ENCODE results near the gene NR2E1. TPM values are rescaled to one million over a fixed set of nuclear protein-coding genes. Genes with fewer than 3 reads are reported as not detected.

NR2E1 gene
- total and polyA plus RNA-seq, 2 of the 13 experiments (the other 11 are each of a cell fraction or from before 2014, with no cell fraction given): not detected

- peaks cover 3 to 56% of the 10 kb centered on the region in 2 experiments; a peak in 3 of 5 replicates for H3K27me3 ChIP-seq (ENCODE audit: control insufficient read depth in 1 of 2, insufficient read depth in 2 of 2, low read length in 2 of 2)
- H3K36me3 ChIP-seq (replicated peaks in 1 of 2; ENCODE audit: control insufficient read depth in 1 of 2, insufficient read depth in 2 of 2, low read length in 2 of 2): no peaks in the 10 kb centered on the region
- peak overlapping the region; percentile 60 for H2AFZ ChIP-seq (ENCODE audit: low read length)
- no peak for TF ChIP-seq ZNF737 (CRISPR knock-in tag; IDR thresholded peaks at IDR 0.05; ENCODE audit: borderline replicate concordance)
- TF ChIP-seq ZNF792 (CRISPR knock-in tag; IDR thresholded peaks at IDR 0.05): no peak
- TF ChIP-seq MIER3 (CRISPR knock-in tag; IDR thresholded peaks at IDR 0.05; ENCODE audit: borderline replicate concordance): no peak
- 0 out of 2 replicates have a peak, but pooled peaks have one; percentile 3 for TF ChIP-seq ZNF687 (CRISPR knock-in tag; IDR thresholded peaks at IDR 0.05)
- TF ChIP-seq ZNF670 (CRISPR knock-in tag; IDR thresholded peaks at IDR 0.05; ENCODE audit: borderline replicate concordance): no peak
- no peak for TF ChIP-seq RXRB (CRISPR knock-in tag; IDR thresholded peaks at IDR 0.05; ENCODE audit: borderline replicate concordance)
- TF ChIP-seq SALL1 (CRISPR knock-in tag; IDR thresholded peaks at IDR 0.05): no peak
- no peak for TF ChIP-seq SUZ12 (IDR thresholded peaks at IDR 0.05; ENCODE audit: low read depth, low read length)
- no peak for TF ChIP-seq ASH2L (IDR thresholded peaks at IDR 0.05; ENCODE audit: insufficient read length, low read depth, low read length)
- no peak for TF ChIP-seq ZNF264 (CRISPR knock-in tag; IDR thresholded peaks at IDR 0.05)
- no peak for TF ChIP-seq TARDBP (CRISPR knock-in tag; IDR thresholded peaks at IDR 0.05)
- TF ChIP-seq ZNF761 (CRISPR knock-in tag; conservative IDR thresholded peaks at IDR 0.05): no peak
- no peak for TF ChIP-seq ZNF317 (CRISPR knock-in tag; IDR thresholded peaks at IDR 0.05)
- TF ChIP-seq GLMP (CRISPR knock-in tag; IDR thresholded peaks at IDR 0.05; ENCODE audit: borderline replicate concordance): no peak
- TF ChIP-seq ZNF549 (CRISPR knock-in tag; IDR thresholded peaks at IDR 0.05): no peak
- TF ChIP-seq ZNF225 (CRISPR knock-in tag; IDR thresholded peaks at IDR 0.05): 0 out of 2 replicates have a peak, but pooled peaks have one; percentile 58
- H3K4me2 ChIP-seq (ENCODE audit: low read depth, low read length): peak overlapping the region; percentile 98
- no peaks in the 10 kb centered on the region for H4K20me1 ChIP-seq (ENCODE audit: insufficient read depth, low read length)
- FAIRE-seq (no peak), ATAC-seq (no peak), DNase-seq (ENCODE audit: low spot score) (no peak)
- no peak overlapping the region for H3K27ac ChIP-seq (ENCODE audit: extremely low read length, insufficient read depth, low read length)
- H3K4me1 ChIP-seq (ENCODE audit: insufficient read depth, low read length): peaks cover 8% of the 10 kb centered on the region; the same call in 1 of the 2 replicates
- H3K79me2 ChIP-seq (ENCODE audit: insufficient read depth, low read length): no peaks in the 10 kb centered on the region
- H3K9me3 ChIP-seq (ENCODE audit: low read length): no peaks in the 10 kb centered on the region
- POLR2A ChIA-PET: interaction anchor here (0.9 kb wide), 1 partner anchor 85 kb away, joined by 4 read pairs; the partner anchor contains the start of gene SNX3
- H3K9ac ChIP-seq (ENCODE audit: insufficient read depth, low read depth, low read length): no peak overlapping the region
- CTCF ChIA-PET (ENCODE audit: low intra/inter-chr PET ratio, low total read pairs): interaction anchor here (1.0 kb wide), 1 partner anchor 316 kb away, joined by 3 read pairs; no protein-coding TSS in a partner anchor
- WGBS (ENCODE audit: low lambda C conversion rate): 53% methylated on average over 34 of the region's 46 CpGs
- in situ Hi-C loops (cut with HindIII; ENCODE audit: extremely low pct_ligation_motif_present, low pct_unique_long_range_greater_than_20kb) (no loop called here), intact Hi-C loops (cut with micrococcal nuclease; ENCODE audit: unreplicated experiment) (no loop called here)
- peak overlapping the region; percentile 46 to 79 (median 57); a peak in 5 of 6 replicates for H3K4me3 ChIP-seq (replicated peaks in 1 of 3; ENCODE audit: insufficient read depth in 1 of 3, low read depth in 2 of 3, low read length in 3 of 3)
- no TSS peak for BruUV-seq (replicated peaks)
These were observed 10.7 kb downstream of the NR2E1 start for GRCh38 chr6:108176281-108177089.
